ENCODE results near the gene DMWD. TPM values are rescaled to one million over a fixed set of nuclear protein-coding genes. Genes with fewer than 3 reads are reported as not detected.

Gene DMWD
- total and polyA plus RNA-seq, 12 donors: 44.6 to 78.1 (median 68.0) TPM

- Histone ChIP-seq H3K27me3 (peaks cover 0 to 76% (median 0%) of the 10 kb centered on the region in 7 donors), H3K36me3 (peaks cover 0 to 28% (median 12%) of the 10 kb centered on the region in 9 donors), H3K4me3 (peak overlapping the region in 7 of 10 donors; percentile 2 to 81 (median 70)), H3K4me1 (peaks cover 0 to 38% (median 27%) of the 10 kb centered on the region in 9 donors), H3K9me3 (no peaks in the 10 kb centered on the region), H3K27ac (peak overlapping the region in 6 of 10 donors; percentile 1 to 90 (median 23))
- TF ChIP-seq CTCF (IDR thresholded peaks at IDR 0.05): no peak
- 39 to 49% methylated on average over 3 of the region's 3 CpGs for WGBS, 2 donors
- ATAC-seq (no peak), DNase-seq (no peak)
- intact Hi-C loops (cut with DNase I): loop anchor here in 3 of 10 donors (2.0 kb wide), 2 partner anchors 22 to 24 kb away; partner anchors contain the start of gene SIX5 (in 2 of the 3)
These were observed 526 bp upstream of the DMWD start for GRCh38 chr19:45793178-45793564.

DNA sequence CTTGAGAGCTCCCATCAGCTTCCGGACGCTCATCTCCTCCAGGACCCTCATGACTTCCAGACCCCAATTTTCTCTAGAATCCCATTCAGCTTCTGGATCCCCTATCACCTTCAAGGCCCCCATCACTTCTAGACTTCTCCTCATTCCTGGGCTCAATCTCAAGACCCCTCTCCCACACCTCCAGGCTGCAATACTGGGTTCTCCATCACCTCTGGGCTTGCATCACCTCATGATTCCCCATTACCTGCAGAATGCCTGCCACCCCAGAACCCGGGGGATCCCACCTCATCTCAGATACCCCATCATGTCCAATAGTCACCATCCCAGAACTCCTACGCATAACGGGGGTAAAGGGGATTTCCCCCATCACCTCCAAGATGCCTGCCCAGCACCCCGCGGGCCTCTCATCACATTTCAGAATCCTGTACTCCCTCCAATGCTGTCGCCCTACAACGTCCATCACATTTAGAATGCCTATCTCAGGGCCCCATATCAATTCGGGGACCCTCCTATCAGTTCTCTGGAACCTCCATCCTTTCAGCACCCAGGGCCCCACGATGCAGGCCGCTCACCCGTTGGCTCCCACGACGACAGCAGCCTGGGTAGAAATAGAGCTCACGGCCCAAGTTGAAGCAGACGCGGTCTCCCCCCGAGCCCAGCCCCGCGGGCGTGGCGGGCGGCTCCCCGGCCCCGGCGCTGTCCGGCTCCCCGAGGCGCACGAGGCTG lies 738 bp downstream of the DMWD start:
- Histone ChIP-seq H3K27me3 (peaks cover 0 to 76% (median 0%) of the 10 kb centered on the region in 7 donors), H3K9me3 (no peaks in the 10 kb centered on the region), H3K4me1 (peaks cover 0 to 44% (median 28%) of the 10 kb centered on the region in 9 donors), H3K36me3 (peaks cover 0 to 40% (median 12%) of the 10 kb centered on the region in 9 donors), H3K4me3 (peak overlapping the region; percentile 52 to 95 (median 70)), H3K27ac (peak overlapping the region; percentile 74 to 92 (median 84))
- 5 to 7% methylated on average over 31 of the region's 31 CpGs for WGBS, 2 donors
- intact Hi-C loops (cut with DNase I): loop anchor here in 3 of 10 donors (2.0 kb wide), 2 partner anchors 21 to 23 kb away; partner anchors contain the start of gene SIX5 (in 2 of the 3)
- TF ChIP-seq CTCF (IDR thresholded peaks at IDR 0.05): no peak
- ATAC-seq (no peak), DNase-seq (no peak)

GRCh38 chr19:45790942-45791341 lies 1.7 kb downstream of the DMWD start:
- no peak for TF ChIP-seq CTCF (IDR thresholded peaks at IDR 0.05)
- DNase-seq (peak in 1 of 2 donors; percentile 27), ATAC-seq (no peak)
- intact Hi-C loops (cut with DNase I): no loop called here
- Histone ChIP-seq H3K27me3 (peaks cover 0 to 76% (median 0%) of the 10 kb centered on the region in 7 donors), H3K4me1 (peaks cover 2 to 54% (median 30%) of the 10 kb centered on the region in 9 donors), H3K36me3 (peaks cover 0 to 50% (median 19%) of the 10 kb centered on the region in 9 donors), H3K27ac (no peak overlapping the region), H3K4me3 (peak overlapping the region in 2 of 10 donors; percentile 60 to 79), H3K9me3 (no peaks in the 10 kb centered on the region)
- WGBS, 2 donors: 89% methylated on average over 8 of the region's 8 CpGs

DNA sequence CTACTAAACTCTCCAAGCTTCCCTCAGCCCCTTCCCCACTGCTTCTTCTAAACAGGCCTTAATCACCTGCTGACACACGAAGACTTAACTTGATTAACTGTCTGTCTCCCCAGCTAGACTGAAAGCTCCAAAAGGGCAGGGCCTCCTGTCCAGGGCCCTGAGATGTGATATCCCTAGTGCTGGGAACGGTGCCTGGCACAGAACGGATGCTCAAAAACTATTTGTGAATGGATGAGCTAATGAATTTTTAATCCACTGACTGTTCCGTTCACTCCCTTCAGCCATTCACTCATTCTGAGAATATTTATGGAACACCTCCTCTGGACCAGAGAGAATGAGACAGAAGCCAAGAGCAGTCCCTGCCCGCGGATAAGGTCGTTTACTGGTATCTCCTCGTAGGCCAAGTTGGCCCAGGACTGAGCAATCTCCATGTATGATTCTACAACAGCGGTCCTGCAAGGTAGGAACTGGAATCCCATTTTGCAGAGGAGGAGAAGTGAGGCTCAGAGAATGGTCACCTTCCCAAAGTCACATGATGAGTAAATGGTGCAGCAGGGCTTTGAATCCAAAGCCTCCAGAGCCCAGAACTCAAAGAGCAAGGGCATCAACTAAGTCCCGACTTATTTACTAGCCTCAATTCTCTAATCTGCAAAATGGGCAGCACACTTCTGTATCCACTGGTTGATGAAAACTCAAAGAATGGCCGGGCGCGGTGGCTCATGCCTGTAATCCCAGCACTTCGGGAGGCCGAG lies 3.4 kb downstream of the DMWD start:
- no peak for TF ChIP-seq CTCF (IDR thresholded peaks at IDR 0.05)
- Histone ChIP-seq H3K9me3 (no peaks in the 10 kb centered on the region), H3K27ac (peak overlapping the region in 8 of 10 donors; percentile 1 to 53 (median 39)), H3K4me1 (peaks cover 6 to 71% (median 48%) of the 10 kb centered on the region in 9 donors), H3K27me3 (peaks cover 0 to 76% (median 0%) of the 10 kb centered on the region in 7 donors), H3K36me3 (peaks cover 0 to 65% (median 25%) of the 10 kb centered on the region in 9 donors), H3K4me3 (no peak overlapping the region)
- 70 to 77% methylated on average over 15 of the region's 15 CpGs for WGBS, 2 donors
- ATAC-seq (peak in 4 of 8 donors; percentile 3 to 31 (median 15)), DNase-seq (peak in 1 of 2 donors; percentile 33)
- intact Hi-C loops (cut with DNase I): no loop called here

Measured in heart right ventricle (tissue), 16 donors.